Panc1 (cell line): ENCODE measurements around the gene SNX10. TPM values are rescaled to one million over a fixed set of nuclear protein-coding genes. Genes with fewer than 3 reads are reported as not detected.

Experiments used
- ATAC-seq: fragments of 200-7000 bp; cut with Tn5 transposase; 2 replicates; pipeline ENCODE4 v1.9.1; 2020; ENCODE audit warnings: mild to moderate bottlenecking, moderate library complexity
- BruUV-seq: library from RNA; stranded (reverse); fragments of 400-500 nt; replicated peaks from 2 replicates; lab custom pipeline; 2021; lab: Mats Ljungman, UMichigan
- CTCF ChIA-PET: fragments of 300-600 bp; sonication (Branson Sonifier 250); formaldehyde crosslinking; loops from one replicate; lab custom pipeline; 2022; ENCODE audit warnings: antibody characterized with exemption; lab: Charles Lee
- POLR2A ChIA-PET: fragments of 300-600 bp; sonication (Branson Sonifier 250); formaldehyde crosslinking; loops from one replicate; lab custom pipeline; 2022; ENCODE audit warnings: antibody characterized with exemption; lab: Charles Lee
- DNase-seq: peaks from one replicate; pipeline ENCODE4 v3.0.0-alpha.2; 2010; ENCODE audit warnings: low read depth, low spot score
- H3K27ac ChIP-seq: 2 replicates; pipeline ENCODE4 v1.5.1; 2011; ENCODE audit warnings: mild to moderate bottlenecking, low read length, inconsistent platforms
- H3K27me3 ChIP-seq: fragments of 200-500 bp; sonication (Bioruptor generic); 2 replicates; pipeline ENCODE4 v1.6.0; 2014; ENCODE audit warnings: low read length, inconsistent platforms; ENCODE audit not compliant: control insufficient read depth, insufficient read depth
- H3K36me3 ChIP-seq: fragments of 200-500 bp; sonication (Bioruptor generic); 2 replicates; pipeline ENCODE4 v1.5.1; 2014; ENCODE audit warnings: inconsistent platforms, mild to moderate bottlenecking, low read length, moderate library complexity; ENCODE audit not compliant: control insufficient read depth, insufficient read depth
- H3K4me1 ChIP-seq: 2 replicates; pipeline ENCODE4 v1.5.1; 2011; ENCODE audit warnings: inconsistent platforms, mild to moderate bottlenecking, low read length, moderate library complexity; ENCODE audit not compliant: control insufficient read depth, insufficient read depth
- H3K4me3 ChIP-seq, 2 experiments: 2 replicates each; pipeline ENCODE4 v1.5.1; 2011 to 2012; ENCODE audit warnings: low read depth in 2 of 2, low read length in 2 of 2, mild to moderate bottlenecking in 2 of 2, inconsistent platforms in 1 of 2, moderate library complexity in 1 of 2
- H3K9me3 ChIP-seq: fragments of 200-500 bp; sonication (Bioruptor generic); 2 replicates; pipeline ENCODE4 v1.5.1; 2014; ENCODE audit warnings: low read depth, mild to moderate bottlenecking, inconsistent platforms, low read length, moderate library complexity; ENCODE audit not compliant: control insufficient read depth, insufficient read depth
- POLR2AphosphoS5 ChIP-seq: IDR thresholded peaks from 2 replicates; pipeline ENCODE4 v1.6.1; 2012; ENCODE audit warnings: mild to moderate bottlenecking, low read depth, low read length, moderate library complexity
- SIN3A ChIP-seq: IDR thresholded peaks from 2 replicates; pipeline ENCODE4 v1.6.1; 2012; ENCODE audit warnings: low read depth, mild to moderate bottlenecking, low read length, moderate library complexity, borderline replicate concordance; ENCODE audit not compliant: insufficient read depth
- TCF7L2 ChIP-seq: IDR thresholded peaks from 2 replicates; pipeline ENCODE4 v1.6.1; 2011; ENCODE audit warnings: mild to moderate bottlenecking, low read depth, low read length, inconsistent platforms
- in situ Hi-C: cut with HindIII; loops from 2 replicates; pipeline ENCODE4 v1.10.0; 2016; ENCODE audit warnings: low sequenced_read_pairs, low pct_unique_long_range_greater_than_20kb
- intact Hi-C: fragments of 100-400 bp; cut with micrococcal nuclease; formaldehyde crosslinking; loops from one replicate; pipeline ENCODE4 v1.10.0; 2022; ENCODE audit not compliant: unreplicated experiment
- total RNA-seq: library from RNA; stranded (reverse); gene quantifications from one replicate; pipeline ENCODE4 v1.2.1, GENCODE V29; 2021; ENCODE audit not compliant: unreplicated experiment
- TF ChIP-seq, protein P1 (sequence below), 2 experiments: IDR thresholded peaks; 2 replicates each; pipeline ENCODE4 v1.6.1; 2011 to 2012; ENCODE audit warnings: low read depth in 2 of 2, control low read depth in 1 of 2, low read length in 1 of 2, mild to moderate bottlenecking in 1 of 2, moderate library complexity in 1 of 2; ENCODE audit not compliant: insufficient read depth in 1 of 2
- TF ChIP-seq, protein P2 (sequence below): fragments of 450-650 bp; IDR thresholded peaks from 2 replicates; pipeline ENCODE4 v1.5.1; 2017; ENCODE audit warnings: mild to moderate bottlenecking

SNX10 gene
- total RNA-seq, 1 experiment from 2014 or later: 21.8 TPM

DNA sequence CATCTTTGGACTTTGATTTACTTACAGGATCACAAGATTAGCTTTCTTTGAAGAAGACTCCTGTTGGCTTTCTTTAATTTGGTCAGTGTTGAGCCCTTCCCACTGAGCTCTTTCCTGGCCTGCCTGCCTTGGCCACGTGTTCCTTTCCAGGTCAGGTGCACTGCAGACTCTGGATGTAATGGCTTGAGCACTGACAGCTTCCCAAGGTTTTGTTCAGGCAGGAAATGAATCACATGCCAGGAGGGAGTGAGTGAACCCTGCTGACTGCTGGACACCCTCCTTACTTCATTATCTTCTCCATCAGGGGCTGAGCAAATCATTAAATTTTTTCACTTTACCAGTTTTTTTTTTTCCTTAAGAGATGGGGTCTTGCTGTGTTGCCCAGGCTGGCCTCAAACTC is 29.8 kb downstream of the SNX10 start:
- no peak overlapping the region for H3K27ac ChIP-seq
- CTCF ChIA-PET: no interaction called here
- TF ChIP-seq, protein P1, sequence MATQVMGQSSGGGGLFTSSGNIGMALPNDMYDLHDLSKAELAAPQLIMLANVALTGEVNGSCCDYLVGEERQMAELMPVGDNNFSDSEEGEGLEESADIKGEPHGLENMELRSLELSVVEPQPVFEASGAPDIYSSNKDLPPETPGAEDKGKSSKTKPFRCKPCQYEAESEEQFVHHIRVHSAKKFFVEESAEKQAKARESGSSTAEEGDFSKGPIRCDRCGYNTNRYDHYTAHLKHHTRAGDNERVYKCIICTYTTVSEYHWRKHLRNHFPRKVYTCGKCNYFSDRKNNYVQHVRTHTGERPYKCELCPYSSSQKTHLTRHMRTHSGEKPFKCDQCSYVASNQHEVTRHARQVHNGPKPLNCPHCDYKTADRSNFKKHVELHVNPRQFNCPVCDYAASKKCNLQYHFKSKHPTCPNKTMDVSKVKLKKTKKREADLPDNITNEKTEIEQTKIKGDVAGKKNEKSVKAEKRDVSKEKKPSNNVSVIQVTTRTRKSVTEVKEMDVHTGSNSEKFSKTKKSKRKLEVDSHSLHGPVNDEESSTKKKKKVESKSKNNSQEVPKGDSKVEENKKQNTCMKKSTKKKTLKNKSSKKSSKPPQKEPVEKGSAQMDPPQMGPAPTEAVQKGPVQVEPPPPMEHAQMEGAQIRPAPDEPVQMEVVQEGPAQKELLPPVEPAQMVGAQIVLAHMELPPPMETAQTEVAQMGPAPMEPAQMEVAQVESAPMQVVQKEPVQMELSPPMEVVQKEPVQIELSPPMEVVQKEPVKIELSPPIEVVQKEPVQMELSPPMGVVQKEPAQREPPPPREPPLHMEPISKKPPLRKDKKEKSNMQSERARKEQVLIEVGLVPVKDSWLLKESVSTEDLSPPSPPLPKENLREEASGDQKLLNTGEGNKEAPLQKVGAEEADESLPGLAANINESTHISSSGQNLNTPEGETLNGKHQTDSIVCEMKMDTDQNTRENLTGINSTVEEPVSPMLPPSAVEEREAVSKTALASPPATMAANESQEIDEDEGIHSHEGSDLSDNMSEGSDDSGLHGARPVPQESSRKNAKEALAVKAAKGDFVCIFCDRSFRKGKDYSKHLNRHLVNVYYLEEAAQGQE (IDR thresholded peaks at IDR 0.05; ENCODE audit: insufficient read depth in 1 of 2, low read depth in 2 of 2, low read length in 1 of 2): no peak
- TF ChIP-seq SIN3A (no peak), TCF7L2 (no peak), POLR2AphosphoS5 (no peak)
- TF ChIP-seq, protein P2, sequence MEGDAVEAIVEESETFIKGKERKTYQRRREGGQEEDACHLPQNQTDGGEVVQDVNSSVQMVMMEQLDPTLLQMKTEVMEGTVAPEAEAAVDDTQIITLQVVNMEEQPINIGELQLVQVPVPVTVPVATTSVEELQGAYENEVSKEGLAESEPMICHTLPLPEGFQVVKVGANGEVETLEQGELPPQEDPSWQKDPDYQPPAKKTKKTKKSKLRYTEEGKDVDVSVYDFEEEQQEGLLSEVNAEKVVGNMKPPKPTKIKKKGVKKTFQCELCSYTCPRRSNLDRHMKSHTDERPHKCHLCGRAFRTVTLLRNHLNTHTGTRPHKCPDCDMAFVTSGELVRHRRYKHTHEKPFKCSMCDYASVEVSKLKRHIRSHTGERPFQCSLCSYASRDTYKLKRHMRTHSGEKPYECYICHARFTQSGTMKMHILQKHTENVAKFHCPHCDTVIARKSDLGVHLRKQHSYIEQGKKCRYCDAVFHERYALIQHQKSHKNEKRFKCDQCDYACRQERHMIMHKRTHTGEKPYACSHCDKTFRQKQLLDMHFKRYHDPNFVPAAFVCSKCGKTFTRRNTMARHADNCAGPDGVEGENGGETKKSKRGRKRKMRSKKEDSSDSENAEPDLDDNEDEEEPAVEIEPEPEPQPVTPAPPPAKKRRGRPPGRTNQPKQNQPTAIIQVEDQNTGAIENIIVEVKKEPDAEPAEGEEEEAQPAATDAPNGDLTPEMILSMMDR: no peak
- in situ Hi-C loops: no loop called here
- ATAC-seq: no peak
- intact Hi-C loops: no loop called here
- no peak for DNase-seq
- BruUV-seq: no TSS peak
- H3K36me3 ChIP-seq: no peaks in the 10 kb centered on the region
- no peak overlapping the region for H3K4me3 ChIP-seq
- H3K9me3 ChIP-seq: no peaks in the 10 kb centered on the region
- POLR2A ChIA-PET: no interaction called here
- H3K27me3 ChIP-seq: no peaks in the 10 kb centered on the region
- H3K4me1 ChIP-seq: no peaks in the 10 kb centered on the region

DNA sequence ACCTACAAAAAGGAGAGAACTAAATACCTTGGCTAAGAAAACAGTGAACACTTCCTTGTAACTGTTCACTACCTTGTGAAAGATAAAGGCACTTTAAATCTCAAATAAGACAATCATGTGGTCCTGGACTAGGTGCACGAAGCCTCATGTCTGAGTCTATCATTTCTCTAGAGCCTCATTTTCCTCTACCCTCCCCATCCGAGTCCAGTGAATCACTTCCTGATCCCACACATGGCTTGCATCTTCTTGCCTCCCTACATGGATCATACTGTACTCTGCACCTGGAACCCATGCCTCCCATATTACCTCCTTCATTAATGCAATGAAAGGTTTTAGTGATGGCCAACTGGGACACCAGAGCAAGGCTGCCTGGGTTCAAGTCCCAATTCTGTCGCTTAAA is 34.5 kb downstream of the SNX10 start:
- no peaks in the 10 kb centered on the region for H3K9me3 ChIP-seq
- DNase-seq (no peak), ATAC-seq (no peak)
- intact Hi-C loops (no loop called here), in situ Hi-C loops (no loop called here)
- no TSS peak for BruUV-seq
- H3K36me3 ChIP-seq: no peaks in the 10 kb centered on the region
- H3K4me3 ChIP-seq: no peak overlapping the region
- no peak overlapping the region for H3K27ac ChIP-seq
- ChIA-PET POLR2A (no interaction called here), CTCF (no interaction called here)
- H3K27me3 ChIP-seq: no peaks in the 10 kb centered on the region
- TF ChIP-seq SIN3A (no peak), TCF7L2 (no peak), POLR2AphosphoS5 (no peak)
- TF ChIP-seq, protein P1 (IDR thresholded peaks at IDR 0.05; ENCODE audit: insufficient read depth in 1 of 2, low read depth in 2 of 2, low read length in 1 of 2): no peak
- TF ChIP-seq, protein P2: no peak
- H3K4me1 ChIP-seq: no peaks in the 10 kb centered on the region
